ENCODE data around the gene KCTD5. TPM values are rescaled to one million over a fixed set of nuclear protein-coding genes. Genes with fewer than 3 reads are reported as not detected.
"Not testable (repeated sequence)": the region's sequence is repeated elsewhere in the genome, so short reads cannot be mapped to it uniquely, and the experiment has no call there.

KCTD5 gene
- 21.2 TPM for total RNA-seq

- DNase-seq (ENCODE audit: low spot score in 2 of 2) (peak; percentile 99 to 100), FAIRE-seq (no peak)
Measured at GRCh38 chr16:2682209-2683021, at the start of gene KCTD5. Gene KCTD5, plus strand, starts transcription at chr16:2682523. Its CDS starts 26 bp downstream, at chr16:2682549.

GRCh38 chr16:2639071-2639721 is 43.1 kb upstream of the KCTD5 start:
- FAIRE-seq; DNase-seq (ENCODE audit: low spot score in 2 of 2): not testable (repeated sequence)

- FAIRE-seq: not testable (repeated sequence)
Measured at GRCh38 chr16:2639722-2640072, 42.6 kb upstream of the KCTD5 start.

GRCh38 chr16:2642561-2642960 is 39.8 kb upstream of the KCTD5 start:
- FAIRE-seq; DNase-seq (ENCODE audit: low spot score in 2 of 2): not testable (repeated sequence)

More at GRCh38 chr16:2639722-2640072, 42.6 kb upstream of the KCTD5 start:
- not testable (repeated sequence) for DNase-seq (ENCODE audit: low spot score in 2 of 2)

- not testable (repeated sequence) for FAIRE-seq; DNase-seq (ENCODE audit: low spot score in 2 of 2)
Measured at GRCh38 chr16:2644754-2645453, 37.4 kb upstream of the KCTD5 start.

GRCh38 chr16:2651268-2651871 is 31.0 kb upstream of the KCTD5 start:
- DNase-seq (ENCODE audit: low spot score in 2 of 2); FAIRE-seq: not testable (repeated sequence)

- not testable (repeated sequence) for DNase-seq (ENCODE audit: low spot score in 2 of 2); FAIRE-seq
Measured at GRCh38 chr16:2653915-2654314, 28.4 kb upstream of the KCTD5 start.

GRCh38 chr16:2654949-2655348 is 27.4 kb upstream of the KCTD5 start:
- not testable (repeated sequence) for FAIRE-seq

GRCh38 chr16:2656985-2657384 is 25.3 kb upstream of the KCTD5 start:
- DNase-seq (ENCODE audit: low spot score in 2 of 2) (no peak), FAIRE-seq (no peak)

More at GRCh38 chr16:2654949-2655348, 27.4 kb upstream of the KCTD5 start:
- DNase-seq (ENCODE audit: low spot score in 2 of 2): not testable (repeated sequence)

- not testable (repeated sequence) for DNase-seq (ENCODE audit: low spot score in 2 of 2); FAIRE-seq
Measured at GRCh38 chr16:2657803-2658202, 24.5 kb upstream of the KCTD5 start.

GRCh38 chr16:2659560-2659959 is 22.8 kb upstream of the KCTD5 start:
- DNase-seq (ENCODE audit: low spot score in 2 of 2); FAIRE-seq: not testable (repeated sequence)

GRCh38 chr16:2660014-2660662 is 22.2 kb upstream of the KCTD5 start:
- not testable (repeated sequence) for DNase-seq (ENCODE audit: low spot score in 2 of 2); FAIRE-seq

GRCh38 chr16:2660755-2661373 is 21.5 kb upstream of the KCTD5 start:
- FAIRE-seq; DNase-seq (ENCODE audit: low spot score in 2 of 2): not testable (repeated sequence)

- DNase-seq (ENCODE audit: low spot score in 2 of 2): no peak
- FAIRE-seq: no peak
Measured at GRCh38 chr16:2663553-2664546, 18.5 kb upstream of the KCTD5 start.

- DNase-seq (ENCODE audit: low spot score in 2 of 2): no peak
- no peak for FAIRE-seq
Measured at GRCh38 chr16:2664574-2664982, 17.7 kb upstream of the KCTD5 start.

GRCh38 chr16:2666671-2667070 is 15.7 kb upstream of the KCTD5 start:
- FAIRE-seq; DNase-seq (ENCODE audit: low spot score in 2 of 2): not testable (repeated sequence)

GRCh38 chr16:2669587-2669986 is 12.7 kb upstream of the KCTD5 start:
- FAIRE-seq; DNase-seq (ENCODE audit: low spot score in 2 of 2): not testable (repeated sequence)

GRCh38 chr16:2670017-2670416 is 12.3 kb upstream of the KCTD5 start:
- not testable (repeated sequence) for DNase-seq (ENCODE audit: low spot score in 2 of 2); FAIRE-seq
